HEK293T (cell line): ENCODE data around the gene CLASP2.
"Not testable (repeated sequence)": the region's sequence is repeated elsewhere in the genome, so short reads cannot be mapped to it uniquely, and the experiment has no call there.

Source experiments
- CTCF ChIA-PET: fragments of 350-600 bp; formaldehyde crosslinking; extraction: SDS; loops from one replicate; lab custom pipeline; 2021; ENCODE audit warnings: antibody characterized with exemption, inconsistent platforms; lab: Yijun Ruan, JAX
- POLR2A ChIA-PET: fragments of 350-600 bp; formaldehyde crosslinking; extraction: SDS; loops from one replicate; lab custom pipeline; 2020; ENCODE audit warnings: antibody characterized with exemption, inconsistent platforms; lab: Yijun Ruan, JAX
- DNase-seq: peaks from one replicate; pipeline ENCODE4 v3.0.0; 2012; ENCODE audit warnings: mixed read lengths; ENCODE audit errors: extremely low spot score
- ARNT ChIP-seq: fragments of 450-650 bp; IDR thresholded peaks from 2 replicates; pipeline ENCODE4 v1.6.1; 2017; ENCODE audit warnings: mild to moderate bottlenecking
- BHLHE40 ChIP-seq: fragments of 450-650 bp; IDR thresholded peaks from 2 replicates; pipeline ENCODE4 v1.6.1; 2016; ENCODE audit warnings: mild to moderate bottlenecking, moderate library complexity, borderline replicate concordance
- CTBP1 ChIP-seq: fragments of 450-650 bp; IDR thresholded peaks from 2 replicates; pipeline ENCODE4 v1.6.1; 2016; ENCODE audit warnings: borderline replicate concordance
- ELF4 ChIP-seq: fragments of 450-650 bp; IDR thresholded peaks from 2 replicates; pipeline ENCODE4 v1.6.1; 2017; ENCODE audit warnings: antibody characterized with exemption
- FOXA1 ChIP-seq: fragments of 450-650 bp; IDR thresholded peaks from 2 replicates; pipeline ENCODE4 v1.6.1; 2016; ENCODE audit warnings: mild to moderate bottlenecking
- FOXK2 ChIP-seq: fragments of 450-650 bp; IDR thresholded peaks from 2 replicates; pipeline ENCODE4 v1.6.1; 2016; ENCODE audit warnings: mild to moderate bottlenecking
- FOXM1 ChIP-seq: fragments of 450-650 bp; IDR thresholded peaks from 2 replicates; pipeline ENCODE4 v1.6.1; 2017; ENCODE audit warnings: mild to moderate bottlenecking, borderline replicate concordance
- HDGF ChIP-seq: fragments of 450-650 bp; IDR thresholded peaks from 2 replicates; pipeline ENCODE4 v1.6.1; 2017; ENCODE audit warnings: antibody characterized with exemption, borderline replicate concordance
- L3MBTL2 ChIP-seq: fragments of 450-650 bp; conservative IDR thresholded peaks from 2 replicates; pipeline ENCODE4 v1.6.1; 2016; ENCODE audit warnings: mild to moderate bottlenecking
- LEF1 ChIP-seq: fragments of 450-650 bp; IDR thresholded peaks from 2 replicates; pipeline ENCODE4 v1.6.1; 2017; ENCODE audit warnings: mild to moderate bottlenecking, borderline replicate concordance
- NFRKB ChIP-seq: fragments of 450-650 bp; IDR thresholded peaks from 2 replicates; pipeline ENCODE4 v1.6.1; 2016; ENCODE audit warnings: mild to moderate bottlenecking, moderate library complexity
- PKNOX1 ChIP-seq: fragments of 450-650 bp; IDR thresholded peaks from 2 replicates; pipeline ENCODE4 v1.6.1; 2016
- SP1 ChIP-seq: fragments of 450-650 bp; IDR thresholded peaks from 2 replicates; pipeline ENCODE4 v1.6.1; 2017
- SUZ12 ChIP-seq: fragments of 450-650 bp; IDR thresholded peaks from 2 replicates; pipeline ENCODE4 v1.6.1; 2016; ENCODE audit warnings: mild to moderate bottlenecking
- TARDBP ChIP-seq: fragments of 450-650 bp; IDR thresholded peaks from 2 replicates; pipeline ENCODE4 v1.6.1; 2016
- ZNF384 ChIP-seq: fragments of 450-650 bp; IDR thresholded peaks from 2 replicates; pipeline ENCODE4 v1.6.1; 2016

CLASP2 gene

GRCh38 chr3:33682770-33683169 is 35.3 kb downstream of the CLASP2 start:
- DNase-seq = no peak
- CTCF ChIA-PET = no interaction called here
- POLR2A ChIA-PET = no interaction called here
- TF ChIP-seq BHLHE40 = no peak
- no peak for TF ChIP-seq FOXK2

- no peak for DNase-seq
- TF ChIP-seq NFRKB (no peak), FOXM1 (no peak), FOXK2 (no peak), HDGF (no peak), ARNT (no peak), CTBP1 (no peak), LEF1 (no peak), L3MBTL2 (no peak), ZNF384 (no peak), FOXA1 (no peak), TARDBP (no peak), SP1 (no peak), PKNOX1 (no peak), SUZ12 (no peak), BHLHE40 (no peak), ELF4 (no peak)
- ChIA-PET CTCF (no interaction called here), POLR2A (no interaction called here)
Observed at GRCh38 chr3:33681667-33682066, 36.4 kb downstream of the CLASP2 start.

GRCh38 chr3:33678073-33678472 is 40.0 kb downstream of the CLASP2 start:
- no peak for DNase-seq
- ChIA-PET CTCF (no interaction called here), POLR2A (no interaction called here)
- TF ChIP-seq TARDBP (no peak), HDGF (no peak), SP1 (no peak), FOXA1 (no peak)

DNA sequence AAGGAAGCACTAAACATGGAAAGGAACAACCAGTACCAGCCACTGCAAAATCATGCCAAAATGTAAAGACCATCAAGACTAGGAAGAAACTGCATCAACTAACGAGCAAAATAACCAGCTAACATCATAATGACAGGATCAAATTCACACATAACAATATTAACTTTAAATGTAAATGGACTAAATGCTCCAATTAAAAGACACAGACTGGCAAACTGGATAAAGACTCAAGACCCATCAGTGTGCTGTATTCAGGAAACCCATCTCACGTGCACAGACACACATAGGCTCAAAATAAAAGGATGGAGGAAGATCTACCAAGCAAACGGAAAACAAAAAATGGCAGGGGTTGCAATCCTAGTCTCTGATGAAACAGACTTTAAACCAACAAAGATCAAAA is 44.6 kb downstream of the CLASP2 start:
- DNase-seq, POLR2A ChIA-PET, CTCF ChIA-PET: not testable (repeated sequence)

GRCh38 chr3:33668618-33669017 is 49.4 kb downstream of the CLASP2 start:
- no peak for TF ChIP-seq PKNOX1
- no peak for TF ChIP-seq NFRKB
- no peak for TF ChIP-seq CTBP1
- TF ChIP-seq ELF4 = no peak
- no peak for TF ChIP-seq HDGF
- no peak for TF ChIP-seq LEF1
- TF ChIP-seq FOXA1 = no peak
- TF ChIP-seq BHLHE40 = no peak
- no peak for TF ChIP-seq TARDBP
- TF ChIP-seq SP1 = no peak
- no peak for TF ChIP-seq FOXM1
- no peak for TF ChIP-seq ARNT
- no peak for DNase-seq
- POLR2A ChIA-PET = no interaction called here
- CTCF ChIA-PET = no interaction called here

DNA sequence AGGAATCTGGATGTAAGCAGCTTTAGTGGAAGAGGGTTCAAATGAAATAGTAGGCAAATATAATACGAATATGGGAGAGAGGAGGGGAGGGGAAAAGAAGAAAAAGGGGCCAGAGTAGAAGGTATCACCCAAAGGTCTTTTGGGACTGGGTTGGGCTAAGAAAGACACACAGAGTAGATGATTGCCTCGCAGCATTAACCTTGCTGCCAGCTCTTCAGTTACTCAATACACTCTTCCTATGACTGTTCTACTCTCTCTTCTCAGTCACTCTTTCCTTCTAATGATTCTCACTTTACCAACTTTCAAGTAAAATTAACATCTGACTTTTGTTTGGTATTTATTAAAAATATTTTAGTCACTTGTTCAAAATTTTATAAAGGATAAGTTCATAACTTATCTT is 52.8 kb downstream of the CLASP2 start:
- TF ChIP-seq SP1 (no peak), ARNT (no peak), FOXA1 (no peak), HDGF (no peak), L3MBTL2 (no peak), ELF4 (no peak), CTBP1 (no peak), SUZ12 (no peak), FOXK2 (no peak), TARDBP (no peak), BHLHE40 (no peak), ZNF384 (no peak), FOXM1 (no peak), PKNOX1 (no peak), NFRKB (no peak)
- no peak for DNase-seq
- CTCF ChIA-PET = no interaction called here
- POLR2A ChIA-PET = no interaction called here

- DNase-seq = no peak
- TF ChIP-seq L3MBTL2 = no peak
- TF ChIP-seq CTBP1 = no peak
- POLR2A ChIA-PET = no interaction called here
- CTCF ChIA-PET = no interaction called here
Observed at GRCh38 chr3:33664195-33664594, 53.9 kb downstream of the CLASP2 start.

DNA sequence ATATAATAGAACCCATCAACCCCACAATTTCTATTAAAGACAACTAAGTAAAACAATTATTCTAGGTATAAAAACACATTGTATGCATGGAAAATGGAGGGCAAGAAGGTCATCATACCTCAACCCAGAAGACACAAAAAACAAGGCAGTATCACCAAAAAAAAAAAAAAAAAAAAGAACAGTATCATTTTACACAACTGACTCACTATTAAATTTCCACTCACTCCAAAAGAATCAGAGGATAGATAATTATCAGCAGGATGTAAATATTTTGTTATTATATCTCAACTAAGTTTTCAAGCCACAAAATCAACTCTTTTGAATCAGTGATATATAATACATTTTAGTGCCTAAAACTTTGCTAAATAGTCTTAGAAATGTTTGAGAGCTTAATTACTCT is 55.0 kb downstream of the CLASP2 start:
- DNase-seq = no peak
- ChIA-PET POLR2A (no interaction called here), CTCF (no interaction called here)
- TF ChIP-seq ZNF384 = peak; percentile 65
- no peak for TF ChIP-seq TARDBP
